Suppressor macrophage treated with lipopolysaccharide for 1 hour (primary cell): ENCODE measurements around the gene CXCL14.

Experiments used
- DNase-seq, 3 donors: peaks; one replicate each; pipeline ENCODE4 v3.0.0-alpha.2; 2020 to 2022

The CXCL14 gene

DNA sequence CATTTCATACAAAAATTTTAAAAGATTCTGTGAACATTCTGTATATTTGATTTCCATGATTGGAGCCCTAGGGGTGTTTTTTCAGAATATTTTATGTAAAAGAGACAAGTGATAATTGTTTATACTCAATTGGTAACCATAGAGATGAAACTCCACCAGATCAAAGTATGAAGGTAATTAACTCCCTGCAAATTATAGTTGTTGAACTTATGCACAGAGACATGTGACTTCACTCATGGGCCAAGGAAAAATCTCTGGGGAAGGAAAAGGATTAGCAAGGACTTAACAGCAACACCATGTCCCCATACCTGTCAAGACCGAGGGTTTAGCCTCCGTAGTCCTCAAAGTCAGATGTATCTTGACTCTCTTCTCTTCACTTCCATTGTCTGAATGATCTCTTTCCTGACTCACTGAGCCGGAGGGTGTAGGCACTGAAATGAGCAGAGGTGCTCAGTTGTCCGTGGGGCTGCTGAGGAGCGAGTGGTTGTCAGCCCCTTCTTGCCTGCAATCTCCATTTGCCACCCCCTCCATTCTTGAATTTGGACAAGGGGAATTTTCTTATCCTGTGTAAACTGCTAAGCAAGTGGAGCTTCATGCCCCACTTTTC, 17.5 kb upstream of the CXCL14 start:
- DNase-seq = no peak

DNA sequence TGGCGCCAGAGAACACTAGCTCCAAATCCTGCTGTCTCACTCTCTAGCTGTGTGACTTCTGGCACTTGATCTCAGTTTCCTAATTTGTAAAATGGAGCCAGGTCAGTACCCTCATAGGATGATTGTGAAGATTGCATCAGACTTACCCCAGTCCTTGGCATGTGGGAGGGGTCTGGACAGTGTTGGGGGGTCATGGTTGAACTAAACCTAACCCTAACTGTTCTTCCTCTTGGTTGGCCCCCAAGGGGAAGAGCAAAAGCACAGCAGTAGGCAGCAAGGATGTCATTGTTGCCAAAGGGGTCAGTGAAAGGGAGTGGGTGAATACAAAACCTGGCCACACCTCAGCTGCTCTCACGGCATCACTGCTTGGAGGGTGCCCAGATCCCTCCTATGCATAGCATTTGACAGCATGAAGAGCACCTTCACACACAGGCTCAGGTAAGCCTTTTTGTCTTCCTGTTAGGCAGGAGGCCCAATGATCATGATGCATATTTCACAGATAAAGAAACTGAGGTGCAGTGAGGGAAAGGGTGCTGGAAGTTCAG, 15.7 kb upstream of the CXCL14 start:
- no peak for DNase-seq

DNA sequence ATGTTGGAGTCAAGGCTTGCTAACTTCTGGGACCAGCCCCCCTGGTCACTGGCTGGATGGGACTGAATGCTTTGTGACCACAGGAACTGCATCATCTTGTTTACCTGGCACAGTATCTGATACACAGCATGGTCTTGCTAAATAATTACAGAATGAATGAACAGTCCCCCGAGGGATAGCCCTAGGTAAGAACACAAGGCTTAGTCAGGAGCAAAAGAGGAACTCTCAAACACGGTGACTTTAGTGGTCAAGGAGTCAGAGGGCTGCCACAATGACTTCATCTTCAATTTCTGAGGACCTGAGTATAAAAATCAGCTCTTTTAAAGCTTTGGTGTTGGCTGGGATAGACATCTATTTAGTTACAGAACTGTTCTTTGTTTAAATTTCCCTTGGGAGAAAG, 15.1 kb upstream of the CXCL14 start:
- no peak for DNase-seq

DNA sequence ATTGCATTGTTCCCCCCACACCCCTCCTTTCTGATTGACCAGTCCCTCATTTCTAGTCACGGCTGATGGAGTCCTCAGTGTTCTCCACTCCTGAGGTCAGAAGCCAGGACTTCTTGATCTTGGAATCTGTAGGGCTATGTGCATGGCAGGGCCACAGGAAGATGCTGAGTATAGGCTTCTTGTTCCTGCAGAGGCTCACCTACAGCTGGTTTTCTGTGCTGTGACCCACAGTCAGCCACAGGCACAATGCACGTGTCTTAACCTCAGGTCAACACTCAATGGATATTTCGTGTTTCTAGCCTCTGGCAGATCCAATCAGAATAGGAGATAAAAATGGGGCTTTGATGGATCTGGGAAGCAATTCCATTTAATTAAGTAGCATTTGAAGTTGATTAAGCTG, 14.3 kb upstream of the CXCL14 start:
- DNase-seq = no peak

DNA sequence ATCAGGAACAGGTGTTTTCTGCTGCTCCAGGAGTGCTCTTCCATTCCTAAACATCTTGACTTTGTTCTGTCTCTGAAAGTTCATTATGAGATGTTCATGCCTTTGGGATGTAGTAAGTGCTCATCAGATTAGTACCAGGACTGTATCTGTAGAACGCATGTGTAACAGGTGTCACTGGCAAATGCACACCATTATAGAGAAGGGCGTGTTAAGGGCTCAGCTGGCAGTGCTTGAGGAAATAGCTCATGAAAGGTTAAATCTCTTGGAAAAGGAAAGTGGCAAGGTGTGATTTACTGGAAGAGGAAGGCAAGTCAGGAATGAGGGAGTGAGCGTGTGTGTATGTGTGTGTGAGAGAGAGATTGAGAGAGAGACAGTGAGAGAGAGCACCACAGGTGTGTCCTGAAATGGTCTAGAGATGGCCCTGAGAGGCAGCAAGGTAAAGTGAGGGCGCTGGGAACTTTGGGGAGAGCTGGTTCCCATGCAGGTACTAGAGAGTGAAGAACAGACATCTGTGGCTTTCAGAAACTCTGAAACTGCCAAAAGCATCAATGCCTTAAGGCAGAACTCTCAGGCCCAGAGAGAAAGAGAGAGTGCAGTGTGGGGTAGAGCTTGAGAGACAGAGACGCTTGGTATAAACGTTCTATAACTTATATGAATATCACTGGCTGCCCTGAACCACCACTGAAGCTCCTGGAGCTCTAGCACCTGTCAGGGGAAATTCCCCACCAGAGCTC, 13.7 kb upstream of the CXCL14 start:
- no peak for DNase-seq

DNA sequence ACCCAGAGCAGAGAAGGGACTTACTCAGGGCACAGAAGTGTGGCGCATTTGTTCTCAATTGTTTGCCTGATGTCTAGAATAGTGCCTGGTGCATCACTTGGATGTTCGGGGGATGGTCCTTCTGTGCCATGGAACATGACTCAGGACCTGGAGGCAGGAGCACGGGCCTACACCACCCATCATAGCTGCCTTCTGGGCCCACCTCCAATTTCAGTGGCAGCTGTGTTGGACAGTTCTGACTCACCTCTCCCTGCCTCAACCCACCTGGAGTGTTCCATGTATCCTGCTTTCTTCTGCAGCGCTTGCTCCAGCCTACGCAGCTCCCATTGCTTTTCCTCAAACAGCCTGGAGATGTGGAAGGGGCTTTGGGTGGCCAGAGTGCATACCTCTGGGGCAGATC, 12.5 kb upstream of the CXCL14 start:
- no peak for DNase-seq

DNA sequence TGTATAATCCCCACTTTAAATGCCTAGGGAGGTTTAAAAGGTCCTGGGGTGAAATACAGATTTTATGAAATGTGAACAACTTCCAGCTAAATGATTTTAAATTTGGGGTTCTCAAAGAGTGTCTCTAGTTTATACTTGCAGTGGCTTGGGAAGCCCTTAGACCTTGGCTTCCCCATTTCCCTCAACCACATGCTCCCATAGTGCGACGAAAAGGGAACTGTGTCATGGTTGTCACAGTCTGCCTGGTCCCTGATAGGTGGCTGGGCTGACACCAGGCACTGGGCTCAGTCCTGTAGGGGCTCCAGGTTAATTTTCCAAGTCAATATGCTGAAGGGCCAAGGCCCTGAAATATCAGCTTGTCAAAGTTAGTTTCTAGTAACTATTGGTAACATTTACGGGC, 10.4 kb upstream of the CXCL14 start:
- peak; percentile 39 to 46 (median 39) for DNase-seq

DNA sequence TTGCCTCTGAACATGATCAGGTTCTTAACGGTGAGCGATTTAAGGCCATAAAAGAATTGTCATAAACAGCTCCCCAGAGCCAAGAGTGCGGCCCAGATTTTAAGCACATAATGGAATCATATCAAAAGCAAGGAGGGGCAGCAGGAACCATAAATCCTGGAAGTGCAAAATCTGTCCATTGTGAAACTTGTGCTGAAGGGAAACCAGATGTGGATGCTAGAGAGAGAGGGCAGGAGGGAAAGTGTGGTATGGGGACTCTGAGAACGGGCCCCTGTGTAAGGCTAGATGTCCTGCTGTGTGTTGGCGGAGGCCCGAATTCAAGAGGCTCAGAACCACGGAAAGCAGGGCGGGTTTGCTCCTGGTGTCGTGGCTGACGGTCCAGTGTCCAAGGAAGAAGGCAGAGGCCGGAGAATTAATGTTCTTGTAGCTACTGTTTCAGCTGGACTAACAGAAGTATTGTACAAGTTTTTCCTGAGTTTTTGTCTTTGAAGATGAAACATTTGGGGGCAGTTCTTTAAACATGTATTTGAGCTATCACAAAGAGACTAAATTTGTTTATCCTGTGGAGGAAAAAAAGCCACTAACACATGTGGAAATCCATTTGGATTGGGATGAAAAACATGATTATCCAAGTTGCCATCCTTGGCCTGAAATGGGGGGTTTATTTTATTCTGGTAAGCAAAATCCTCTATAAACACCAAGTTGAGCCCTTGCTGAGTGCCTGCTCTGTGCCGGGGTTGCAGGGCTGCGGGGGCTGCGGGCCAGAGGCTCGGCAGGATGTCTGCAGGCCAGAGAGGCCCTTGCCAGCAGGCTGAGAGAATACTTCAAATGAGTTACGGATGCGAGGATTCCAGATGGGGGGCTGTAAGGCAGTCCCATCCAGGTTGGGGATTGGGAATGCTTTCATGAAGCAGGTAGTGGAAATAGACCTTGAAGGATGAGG, 9.2 kb upstream of the CXCL14 start:
- DNase-seq = no peak

DNA sequence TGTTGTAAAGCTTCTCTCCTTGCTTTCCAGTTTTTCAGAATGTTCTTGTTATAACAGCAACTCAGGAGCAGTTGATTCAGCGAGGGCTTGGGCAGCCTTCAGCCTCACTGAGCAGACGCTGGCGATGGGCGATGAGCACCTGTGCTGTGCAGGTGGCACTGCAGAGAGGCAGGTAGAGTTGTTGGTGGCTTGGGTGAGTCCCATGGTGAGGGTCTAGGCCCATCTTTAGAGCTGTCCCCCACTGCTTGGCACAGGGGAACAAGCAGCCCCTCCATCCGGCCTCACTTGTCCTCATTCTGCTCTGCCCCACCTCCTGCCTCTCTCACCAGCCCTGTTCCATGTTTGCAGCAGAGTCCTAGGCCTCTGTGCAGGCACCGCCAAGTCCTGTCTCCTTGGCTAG, 6.1 kb upstream of the CXCL14 start:
- DNase-seq = no peak

DNA sequence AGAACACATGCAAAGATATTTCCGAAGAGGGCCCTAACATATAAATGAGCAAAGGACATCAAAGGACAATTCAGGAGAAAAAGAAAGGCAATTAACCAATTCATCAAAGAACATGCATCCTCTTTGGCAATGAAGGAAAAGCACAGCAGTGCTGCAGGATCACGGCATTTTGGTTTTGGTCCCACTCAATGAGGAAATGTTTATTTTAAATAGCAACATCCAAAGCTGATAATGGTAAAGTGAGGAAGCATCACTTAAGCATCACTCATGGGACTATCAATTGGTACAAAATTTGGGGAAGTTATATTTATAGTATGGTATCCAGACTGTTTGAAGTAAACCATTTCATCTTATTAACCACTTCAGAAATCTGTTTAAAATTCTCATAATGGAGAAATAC, 5.5 kb upstream of the CXCL14 start:
- no peak for DNase-seq

DNA sequence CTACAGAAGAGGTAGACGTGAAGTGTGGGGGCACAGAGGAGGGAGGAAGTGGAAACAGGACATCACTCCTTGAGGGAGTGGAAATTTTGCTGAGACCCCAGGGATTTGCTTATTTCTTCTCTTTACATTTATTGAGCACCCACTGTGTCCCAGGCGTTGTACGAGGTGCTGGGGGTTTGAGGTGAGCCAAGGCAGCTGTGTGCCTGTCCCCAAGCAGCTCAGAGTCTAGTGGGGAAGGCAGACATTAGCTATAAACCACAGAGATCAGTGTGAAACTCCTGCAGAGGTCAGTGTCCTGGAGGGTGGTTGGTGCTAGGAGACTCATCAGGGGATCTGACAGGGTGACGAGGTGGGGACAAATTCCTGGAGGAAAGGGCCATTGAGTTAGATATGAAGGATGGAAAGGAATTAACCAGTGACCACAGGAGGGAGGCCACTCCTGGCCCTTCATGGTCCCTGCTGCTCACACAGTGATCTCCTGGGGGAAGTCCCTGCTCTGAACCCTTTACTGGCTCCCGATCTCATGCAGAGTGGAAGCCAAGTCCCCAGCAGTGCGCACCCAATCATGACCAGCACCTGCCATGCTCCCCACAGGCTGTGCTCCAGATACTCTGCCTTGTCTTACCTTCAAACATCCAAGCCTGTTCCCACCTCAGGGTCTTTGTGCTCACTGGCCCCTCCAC, 3.4 kb upstream of the CXCL14 start:
- DNase-seq = no peak

DNA sequence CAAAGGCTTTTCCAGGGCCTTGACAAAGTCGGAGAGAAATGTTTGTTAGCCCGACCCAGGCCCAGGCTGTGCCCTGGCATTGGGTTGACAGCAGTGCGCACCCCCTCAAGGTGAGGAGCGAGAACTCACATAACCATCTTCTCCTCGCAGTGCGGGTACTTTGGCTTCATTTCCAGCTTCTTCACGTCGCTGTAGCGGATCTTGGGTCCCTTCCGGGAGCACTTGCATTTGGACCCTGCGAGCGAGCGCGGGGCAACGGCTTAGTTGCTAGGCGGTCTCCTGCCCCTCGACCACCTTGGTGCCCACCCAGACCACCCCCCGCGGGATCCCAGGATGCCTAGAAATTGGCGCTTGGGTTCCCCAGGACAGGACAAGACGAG, 496 bp downstream of the CXCL14 start:
- no peak for DNase-seq

DNA sequence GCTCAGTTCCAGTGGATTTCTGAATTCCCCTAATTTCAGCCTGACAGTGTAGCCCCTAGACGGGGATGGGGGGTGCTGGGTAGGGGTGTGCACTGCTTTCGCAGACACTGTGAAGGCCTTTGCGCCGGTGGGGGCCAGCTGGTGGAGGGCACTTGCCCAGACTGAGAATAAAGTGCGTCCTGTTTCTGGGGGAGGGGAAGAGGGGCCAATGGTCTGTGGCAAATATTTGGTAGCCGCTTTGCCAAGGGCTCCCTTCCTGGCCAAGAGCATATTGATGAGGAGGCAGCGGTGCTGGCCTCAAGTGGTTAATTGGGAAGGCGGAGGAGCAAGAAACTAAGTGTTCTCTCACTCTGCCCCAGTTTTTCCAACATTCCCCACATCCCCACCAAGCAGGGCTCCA, 1.4 kb downstream of the CXCL14 start:
- DNase-seq = no peak

DNA sequence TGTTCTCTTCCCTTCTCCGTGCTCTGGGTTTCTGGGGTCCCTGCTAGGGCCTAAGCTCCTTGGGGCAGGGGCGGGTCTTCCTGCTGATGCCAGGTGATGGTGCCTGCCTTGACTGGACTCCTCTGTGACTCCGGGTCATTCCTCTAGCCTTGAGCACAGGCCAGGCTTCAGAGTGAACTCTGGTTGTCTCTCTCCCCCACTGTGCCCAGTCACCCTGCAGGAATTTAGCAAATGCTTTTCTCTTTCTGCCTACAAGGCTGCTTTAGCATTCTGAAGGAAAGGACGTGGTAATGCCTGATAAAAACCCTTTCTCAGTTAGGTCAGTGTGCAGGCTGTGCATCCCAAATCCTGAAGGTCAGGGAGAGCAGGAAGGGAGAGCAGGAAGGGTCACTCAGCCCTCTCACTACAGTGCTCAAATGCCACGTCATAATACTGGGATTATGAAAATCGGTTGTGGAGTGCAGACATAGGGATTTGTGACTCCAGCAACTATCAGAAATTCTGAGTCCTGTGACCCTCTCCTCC, 2.7 kb downstream of the CXCL14 start:
- DNase-seq = no peak

DNA sequence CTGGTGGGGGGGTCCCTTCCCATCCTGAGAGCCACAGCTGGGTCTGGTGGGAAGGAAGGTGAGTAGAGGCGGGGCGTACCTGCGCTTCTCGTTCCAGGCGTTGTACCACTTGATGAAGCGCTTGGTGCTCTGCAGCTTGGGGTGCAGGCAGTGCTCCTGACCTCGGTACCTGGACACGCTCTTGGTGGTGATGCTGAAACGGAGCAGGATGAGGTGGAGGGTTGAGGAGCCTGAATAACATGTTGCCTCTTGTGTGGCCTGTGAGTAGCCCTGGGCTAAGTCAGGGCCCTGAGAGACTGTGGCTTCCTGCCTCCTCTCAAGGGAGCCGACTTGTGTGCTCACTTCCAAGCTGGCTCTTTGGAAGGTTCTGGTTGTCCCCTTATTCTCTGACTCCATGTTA, 4.3 kb downstream of the CXCL14 start:
- DNase-seq = no peak

DNA sequence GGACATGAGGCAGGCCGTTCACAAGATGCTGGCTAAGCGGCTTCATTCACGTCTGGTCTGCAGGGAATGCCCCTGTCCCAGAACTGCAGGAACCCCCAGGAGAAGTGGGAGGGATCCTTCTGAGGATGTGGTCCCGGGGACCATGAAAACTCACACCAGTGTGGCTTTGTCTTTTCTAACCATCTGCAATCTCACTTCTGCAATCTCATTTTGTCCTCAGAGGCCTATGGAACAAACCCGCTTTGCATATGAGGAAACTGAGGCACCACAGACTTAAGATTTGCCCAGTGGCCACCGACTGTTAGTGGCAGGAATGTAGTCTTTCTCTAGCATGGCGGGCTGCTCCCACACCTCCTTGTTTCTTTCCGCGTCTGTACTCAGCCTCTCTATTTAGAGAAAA, 6.9 kb downstream of the CXCL14 start:
- peak; percentile 22 to 34 (median 27) for DNase-seq

DNA sequence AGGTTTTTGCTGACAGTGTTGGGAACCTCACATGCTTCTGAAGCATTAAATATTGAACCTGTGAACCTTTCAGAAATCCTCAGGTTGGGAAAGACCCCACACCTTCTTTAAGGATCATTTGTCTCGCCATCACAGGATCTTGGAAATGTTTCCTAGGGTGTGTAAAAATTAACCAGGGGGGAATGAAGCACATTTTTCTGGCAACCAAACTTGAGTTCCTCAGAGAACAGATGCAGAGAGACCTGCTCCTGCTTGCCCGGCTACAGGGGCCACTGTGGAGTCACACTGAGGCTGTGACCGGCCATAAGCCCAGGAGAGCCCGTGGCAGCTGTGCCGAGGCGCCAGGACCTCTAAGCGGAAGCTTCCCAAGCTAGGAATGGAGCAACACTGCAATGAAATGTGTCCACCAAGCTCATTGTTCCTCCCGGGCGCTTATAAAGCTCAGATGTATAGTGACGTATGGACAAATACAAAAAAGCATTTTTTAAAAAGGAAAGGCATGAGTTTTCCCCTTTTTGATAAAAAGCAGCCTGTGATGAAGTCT, 7.7 kb downstream of the CXCL14 start:
- no peak for DNase-seq

DNA sequence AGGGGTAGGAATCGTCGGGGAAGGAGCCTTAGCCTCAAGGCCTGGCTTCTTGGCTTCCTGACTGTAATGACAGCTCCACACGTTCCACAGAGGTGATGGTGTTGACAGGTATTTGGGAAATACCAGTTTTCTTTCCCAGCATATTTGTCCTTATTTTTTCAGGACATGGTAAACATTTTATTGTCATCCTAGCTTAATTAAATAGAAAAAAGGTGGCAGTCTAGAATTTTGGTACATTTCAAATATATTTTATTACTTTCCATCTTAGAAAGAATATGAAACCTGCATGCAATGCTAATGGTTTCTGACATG, 8.4 kb downstream of the CXCL14 start:
- no peak for DNase-seq

DNA sequence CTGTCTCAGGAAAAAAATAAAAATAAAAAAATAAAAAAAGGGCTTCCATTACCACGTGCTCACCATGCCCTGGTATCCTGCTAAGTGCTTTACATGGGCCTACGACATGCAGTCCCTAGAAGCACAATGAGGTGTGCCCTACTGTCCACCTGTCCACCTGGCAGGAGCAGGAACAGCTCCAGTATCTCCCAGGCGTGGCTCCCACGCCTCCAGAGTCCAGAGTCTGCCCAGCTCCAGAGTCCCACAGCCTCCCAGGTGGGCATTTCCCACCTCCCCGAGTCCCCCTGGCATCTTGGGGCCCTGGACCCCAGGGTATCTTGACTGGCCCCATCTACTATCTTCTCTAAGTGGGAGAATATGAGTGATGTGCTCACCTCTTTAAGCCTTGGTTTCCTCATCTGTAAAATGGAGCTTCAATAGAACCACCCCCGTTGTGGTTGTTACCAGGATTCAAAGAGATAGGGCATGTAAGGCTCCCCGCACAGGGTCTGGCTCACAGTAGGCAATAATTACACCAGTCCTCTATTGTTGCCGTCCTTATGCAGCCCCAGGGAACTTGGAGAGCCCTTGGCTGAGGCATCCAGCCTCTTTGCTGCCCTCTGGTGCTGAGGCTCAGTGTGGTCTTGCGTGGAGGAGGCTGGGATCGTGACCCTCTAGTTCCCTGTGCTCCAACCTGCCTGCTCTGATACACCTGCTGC, 8.9 kb downstream of the CXCL14 start:
- DNase-seq = peak; percentile 40 to 69 (median 63)

DNA sequence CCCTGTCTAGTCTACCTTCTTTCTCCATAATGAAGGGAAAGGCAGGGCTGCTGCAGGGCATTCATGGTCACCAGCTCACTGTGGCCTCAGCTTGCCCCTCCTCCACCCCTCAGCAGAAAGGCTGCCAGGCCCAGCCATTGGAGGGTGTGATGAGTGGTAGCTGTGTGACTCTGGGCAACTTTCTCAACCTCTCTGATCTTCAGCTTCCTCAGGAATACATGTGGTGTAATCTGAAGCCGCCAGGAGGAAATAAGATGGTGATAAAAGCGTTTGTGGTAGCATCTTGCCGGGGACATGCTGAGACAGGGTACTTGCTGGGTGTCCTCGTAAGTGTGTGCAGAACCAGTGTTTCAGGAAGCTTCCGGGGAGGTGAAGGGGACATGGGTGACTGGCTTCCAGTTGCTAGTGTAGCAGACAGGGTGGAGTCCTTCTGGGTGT, 9.8 kb downstream of the CXCL14 start:
- no peak for DNase-seq

DNA sequence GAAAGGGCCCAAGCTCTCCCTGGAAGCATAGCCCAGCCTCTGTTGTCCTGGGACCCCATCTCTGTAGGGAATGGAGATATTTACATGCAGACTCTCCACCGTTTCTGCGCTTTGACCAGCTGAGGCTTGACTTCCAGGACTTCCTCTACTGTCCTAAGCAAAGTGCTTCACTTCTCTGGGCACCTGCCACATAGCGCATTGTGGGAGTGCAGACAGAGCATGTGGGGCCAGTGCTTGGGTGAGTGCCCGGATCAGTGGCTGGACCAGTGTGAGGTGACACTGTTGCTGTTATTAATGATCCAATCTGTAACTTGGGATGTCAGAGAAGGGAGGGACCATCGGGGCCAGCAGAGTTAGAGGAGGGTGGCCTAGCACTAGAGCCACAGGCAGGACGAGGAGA, 10.5 kb downstream of the CXCL14 start:
- no peak for DNase-seq

DNA sequence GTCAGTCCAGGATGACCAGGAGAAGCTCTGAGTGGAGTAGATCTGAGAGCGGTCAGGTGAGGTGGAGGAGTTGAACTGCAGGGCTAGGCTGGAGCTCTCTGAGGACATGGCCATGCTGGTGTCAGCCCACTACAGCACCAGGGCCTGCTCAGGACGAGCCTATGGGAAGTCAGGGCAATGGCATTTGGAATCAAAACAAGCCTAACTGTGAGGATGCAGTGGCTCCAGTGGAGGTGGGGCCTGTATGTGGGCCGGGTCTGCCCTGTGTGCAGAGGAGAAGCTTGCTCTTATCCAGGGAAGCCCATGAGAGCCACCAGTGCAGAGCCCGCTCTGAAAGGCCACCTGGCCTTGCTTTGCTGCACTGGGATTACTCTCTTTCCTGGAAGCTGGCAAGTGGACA, 11.1 kb downstream of the CXCL14 start:
- DNase-seq = no peak
